ENCODE data around the gene KRT9. TPM values are rescaled to one million over a fixed set of nuclear protein-coding genes. Genes with fewer than 3 reads are reported as not detected.

The KRT9 gene
- total and polyA plus RNA-seq, 9 of the 15 experiments (the other 6 are each of a cell fraction or from before 2014, with no cell fraction given) = 0.03 TPM; not detected in 8

DNA sequence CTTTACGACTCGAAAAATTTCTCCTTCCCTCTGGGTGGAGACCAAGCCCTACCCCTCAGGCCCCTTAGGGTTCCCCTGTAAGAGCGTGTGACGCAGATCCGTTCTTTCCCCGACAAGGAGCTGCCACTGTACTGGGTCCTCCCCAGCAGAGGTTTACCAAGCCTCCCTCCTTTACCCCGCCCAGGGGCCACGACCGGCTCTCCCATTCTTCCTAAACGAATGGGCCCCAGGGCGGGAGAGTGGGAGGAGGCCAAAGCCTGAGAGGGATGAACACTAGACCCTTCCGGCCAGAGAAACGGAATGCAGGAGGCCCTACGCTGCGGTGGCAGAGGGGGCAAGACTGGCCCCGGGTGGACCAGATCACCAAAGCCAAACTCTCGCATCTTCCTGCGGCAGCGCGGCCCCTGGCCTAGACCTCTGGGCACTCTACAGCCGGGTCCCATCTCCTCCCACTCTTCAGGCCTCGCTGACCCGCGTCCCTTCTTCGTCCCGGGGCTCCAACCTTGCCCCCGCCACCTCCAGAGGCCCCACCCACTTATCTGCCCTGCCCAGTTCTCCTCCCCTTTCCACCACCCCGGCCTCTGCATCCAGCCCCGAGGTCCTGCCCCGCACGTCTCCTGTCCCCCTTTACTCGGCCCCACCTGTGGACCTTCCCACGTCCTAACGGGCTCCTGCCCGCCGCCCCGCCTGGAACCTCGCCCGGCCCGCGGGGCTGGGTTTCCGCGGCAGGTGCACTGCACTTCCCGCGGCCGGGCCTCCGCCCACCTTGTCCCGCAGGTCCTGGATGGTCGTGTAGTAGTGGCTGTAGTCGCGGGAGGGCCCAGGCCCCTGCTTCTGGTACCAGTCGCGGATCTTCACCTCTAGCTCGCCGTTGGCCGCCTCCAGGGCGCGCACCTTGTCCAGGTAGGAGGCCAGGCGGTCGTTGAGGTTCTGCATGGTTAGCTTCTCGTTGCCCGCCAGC, 44.5 kb downstream of the KRT9 start (continued):
- TF ChIP-seq PHF21A (IDR thresholded peaks at IDR 0.05; ENCODE audit: borderline replicate concordance, low read depth) (0 out of 2 replicates have a peak, but pooled peaks have one; percentile 39), SAP30 (IDR thresholded peaks at IDR 0.05; ENCODE audit: borderline replicate concordance, insufficient read depth, low read depth, low read length, poor library complexity, severe bottlenecking) (peak; percentile 7), RAD21 (CRISPR knock-in tag; conservative IDR thresholded peaks at IDR 0.05 in 1 of 2, IDR thresholded peaks at IDR 0.05 in 1 of 2) (no peak), ZNF217 (CRISPR knock-in tag; IDR thresholded peaks at IDR 0.05) (no peak), NCOA2 (IDR thresholded peaks at IDR 0.05; ENCODE audit: partially characterized antibody in 2 of 2) (no peak), TBL1XR1 (IDR thresholded peaks at IDR 0.05; ENCODE audit: low read length in 2 of 2) (no peak)
- TF ChIP-seq, protein P1, sequence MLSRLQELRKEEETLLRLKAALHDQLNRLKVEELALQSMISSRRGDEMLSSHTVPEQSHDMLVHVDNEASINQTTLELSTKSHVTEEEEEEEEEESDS (CRISPR knock-in tag; IDR thresholded peaks at IDR 0.05) = no peak
- TF ChIP-seq, protein P2, sequence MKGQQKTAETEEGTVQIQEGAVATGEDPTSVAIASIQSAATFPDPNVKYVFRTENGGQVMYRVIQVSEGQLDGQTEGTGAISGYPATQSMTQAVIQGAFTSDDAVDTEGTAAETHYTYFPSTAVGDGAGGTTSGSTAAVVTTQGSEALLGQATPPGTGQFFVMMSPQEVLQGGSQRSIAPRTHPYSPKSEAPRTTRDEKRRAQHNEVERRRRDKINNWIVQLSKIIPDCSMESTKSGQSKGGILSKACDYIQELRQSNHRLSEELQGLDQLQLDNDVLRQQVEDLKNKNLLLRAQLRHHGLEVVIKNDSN (CRISPR knock-in tag; IDR thresholded peaks at IDR 0.05) = no peak
- TF ChIP-seq, protein P3, sequence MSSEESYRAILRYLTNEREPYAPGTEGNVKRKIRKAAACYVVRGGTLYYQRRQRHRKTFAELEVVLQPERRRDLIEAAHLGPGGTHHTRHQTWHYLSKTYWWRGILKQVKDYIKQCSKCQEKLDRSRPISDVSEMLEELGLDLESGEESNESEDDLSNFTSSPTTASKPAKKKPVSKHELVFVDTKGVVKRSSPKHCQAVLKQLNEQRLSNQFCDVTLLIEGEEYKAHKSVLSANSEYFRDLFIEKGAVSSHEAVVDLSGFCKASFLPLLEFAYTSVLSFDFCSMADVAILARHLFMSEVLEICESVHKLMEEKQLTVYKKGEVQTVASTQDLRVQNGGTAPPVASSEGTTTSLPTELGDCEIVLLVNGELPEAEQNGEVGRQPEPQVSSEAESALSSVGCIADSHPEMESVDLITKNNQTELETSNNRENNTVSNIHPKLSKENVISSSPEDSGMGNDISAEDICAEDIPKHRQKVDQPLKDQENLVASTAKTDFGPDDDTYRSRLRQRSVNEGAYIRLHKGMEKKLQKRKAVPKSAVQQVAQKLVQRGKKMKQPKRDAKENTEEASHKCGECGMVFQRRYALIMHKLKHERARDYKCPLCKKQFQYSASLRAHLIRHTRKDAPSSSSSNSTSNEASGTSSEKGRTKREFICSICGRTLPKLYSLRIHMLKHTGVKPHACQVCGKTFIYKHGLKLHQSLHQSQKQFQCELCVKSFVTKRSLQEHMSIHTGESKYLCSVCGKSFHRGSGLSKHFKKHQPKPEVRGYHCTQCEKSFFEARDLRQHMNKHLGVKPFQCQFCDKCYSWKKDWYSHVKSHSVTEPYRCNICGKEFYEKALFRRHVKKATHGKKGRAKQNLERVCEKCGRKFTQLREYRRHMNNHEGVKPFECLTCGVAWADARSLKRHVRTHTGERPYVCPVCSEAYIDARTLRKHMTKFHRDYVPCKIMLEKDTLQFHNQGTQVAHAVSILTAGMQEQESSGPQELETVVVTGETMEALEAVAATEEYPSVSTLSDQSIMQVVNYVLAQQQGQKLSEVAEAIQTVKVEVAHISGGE (CRISPR knock-in tag; IDR thresholded peaks at IDR 0.05) = no peak
- TF ChIP-seq, protein P4, sequence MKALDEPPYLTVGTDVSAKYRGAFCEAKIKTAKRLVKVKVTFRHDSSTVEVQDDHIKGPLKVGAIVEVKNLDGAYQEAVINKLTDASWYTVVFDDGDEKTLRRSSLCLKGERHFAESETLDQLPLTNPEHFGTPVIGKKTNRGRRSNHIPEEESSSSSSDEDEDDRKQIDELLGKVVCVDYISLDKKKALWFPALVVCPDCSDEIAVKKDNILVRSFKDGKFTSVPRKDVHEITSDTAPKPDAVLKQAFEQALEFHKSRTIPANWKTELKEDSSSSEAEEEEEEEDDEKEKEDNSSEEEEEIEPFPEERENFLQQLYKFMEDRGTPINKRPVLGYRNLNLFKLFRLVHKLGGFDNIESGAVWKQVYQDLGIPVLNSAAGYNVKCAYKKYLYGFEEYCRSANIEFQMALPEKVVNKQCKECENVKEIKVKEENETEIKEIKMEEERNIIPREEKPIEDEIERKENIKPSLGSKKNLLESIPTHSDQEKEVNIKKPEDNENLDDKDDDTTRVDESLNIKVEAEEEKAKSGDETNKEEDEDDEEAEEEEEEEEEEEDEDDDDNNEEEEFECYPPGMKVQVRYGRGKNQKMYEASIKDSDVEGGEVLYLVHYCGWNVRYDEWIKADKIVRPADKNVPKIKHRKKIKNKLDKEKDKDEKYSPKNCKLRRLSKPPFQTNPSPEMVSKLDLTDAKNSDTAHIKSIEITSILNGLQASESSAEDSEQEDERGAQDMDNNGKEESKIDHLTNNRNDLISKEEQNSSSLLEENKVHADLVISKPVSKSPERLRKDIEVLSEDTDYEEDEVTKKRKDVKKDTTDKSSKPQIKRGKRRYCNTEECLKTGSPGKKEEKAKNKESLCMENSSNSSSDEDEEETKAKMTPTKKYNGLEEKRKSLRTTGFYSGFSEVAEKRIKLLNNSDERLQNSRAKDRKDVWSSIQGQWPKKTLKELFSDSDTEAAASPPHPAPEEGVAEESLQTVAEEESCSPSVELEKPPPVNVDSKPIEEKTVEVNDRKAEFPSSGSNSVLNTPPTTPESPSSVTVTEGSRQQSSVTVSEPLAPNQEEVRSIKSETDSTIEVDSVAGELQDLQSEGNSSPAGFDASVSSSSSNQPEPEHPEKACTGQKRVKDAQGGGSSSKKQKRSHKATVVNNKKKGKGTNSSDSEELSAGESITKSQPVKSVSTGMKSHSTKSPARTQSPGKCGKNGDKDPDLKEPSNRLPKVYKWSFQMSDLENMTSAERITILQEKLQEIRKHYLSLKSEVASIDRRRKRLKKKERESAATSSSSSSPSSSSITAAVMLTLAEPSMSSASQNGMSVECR (CRISPR knock-in tag; IDR thresholded peaks at IDR 0.05) = 0 out of 2 replicates have a peak, but pooled peaks have one; percentile 9
- TF ChIP-seq, protein P5, sequence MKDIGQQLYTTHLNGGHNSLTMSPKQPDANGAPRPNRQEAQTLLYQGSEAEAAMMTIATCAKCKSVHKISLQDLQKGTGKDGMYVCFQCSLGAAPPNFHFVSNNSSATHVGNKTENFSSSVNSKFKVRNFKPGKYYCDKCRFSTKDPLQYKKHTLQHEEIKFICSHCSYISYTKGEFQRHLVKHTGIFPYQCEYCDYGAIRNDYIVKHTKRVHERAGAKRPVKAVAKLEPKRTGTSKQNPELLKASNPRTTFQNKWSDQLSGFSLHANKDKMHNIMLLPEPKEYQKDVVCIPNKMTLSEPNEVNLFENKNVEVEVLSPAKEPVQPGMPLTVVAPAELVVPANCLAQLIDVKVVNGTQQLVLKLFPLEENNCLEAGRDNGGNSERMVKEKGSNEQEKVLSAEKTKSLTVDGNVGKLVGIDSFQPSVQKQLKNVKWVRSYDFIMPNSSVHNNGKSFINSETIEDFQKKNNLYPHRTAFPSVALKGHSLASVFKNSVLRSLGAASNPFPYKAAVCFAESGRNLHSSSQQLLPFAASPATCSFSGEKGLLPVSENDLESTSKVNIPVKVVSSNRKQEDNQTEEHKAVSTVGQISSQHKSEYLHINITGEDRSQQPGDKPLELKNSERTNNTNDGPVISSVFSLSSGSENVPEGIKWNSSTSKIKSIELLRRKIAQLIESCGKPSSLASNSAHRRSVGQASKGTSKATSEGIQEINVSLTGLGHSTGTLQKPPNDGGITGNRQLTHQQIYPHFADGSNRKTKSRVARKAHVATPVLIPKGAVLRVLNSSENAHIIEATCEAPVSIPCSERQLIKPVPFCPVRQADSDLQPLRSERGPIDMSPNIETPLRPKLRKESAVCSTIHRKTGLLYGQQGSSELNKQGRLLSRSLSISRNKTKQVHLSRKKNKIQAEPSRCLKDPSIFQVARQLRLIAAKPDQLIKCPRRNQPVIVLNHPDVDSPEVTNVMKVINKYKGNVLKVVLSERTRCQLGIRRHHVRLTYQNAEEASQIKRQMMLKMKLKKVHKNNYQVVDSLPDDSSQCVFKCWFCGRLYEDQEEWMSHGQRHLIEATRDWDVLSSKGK (CRISPR knock-in tag; IDR thresholded peaks at IDR 0.05) = no peak
